Measurements from ENCODE around the gene MMD2. TPM values are rescaled to one million over a fixed set of nuclear protein-coding genes. Genes with fewer than 3 reads are reported as not detected.

The MMD2 gene
- total and polyA plus RNA-seq, 2 of the 8 experiments (the other 6 are each of a cell fraction or from before 2014, with no cell fraction given) = 0.14 TPM; not detected in 1

DNA sequence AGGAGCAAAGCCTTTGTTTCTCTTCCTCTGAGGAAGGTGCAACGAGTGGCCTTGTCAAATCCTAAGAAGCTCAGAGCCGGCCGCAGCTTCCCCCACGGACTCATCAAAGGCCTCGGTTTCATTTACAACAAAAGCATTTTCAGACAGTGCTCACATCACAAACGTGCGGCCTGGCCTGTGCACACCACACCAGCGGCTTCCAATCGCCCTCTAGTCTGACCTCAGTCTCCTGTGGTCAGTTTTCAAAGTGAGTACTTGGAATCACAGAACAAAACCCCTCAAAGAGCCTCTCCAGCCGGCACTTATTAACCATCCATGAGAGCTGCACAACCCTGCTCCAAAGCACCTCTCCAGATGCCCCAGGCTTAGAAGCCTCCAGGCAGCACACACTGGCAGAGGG lies 78.8 kb downstream of the MMD2 start (continued):
- TF ChIP-seq, protein P1, sequence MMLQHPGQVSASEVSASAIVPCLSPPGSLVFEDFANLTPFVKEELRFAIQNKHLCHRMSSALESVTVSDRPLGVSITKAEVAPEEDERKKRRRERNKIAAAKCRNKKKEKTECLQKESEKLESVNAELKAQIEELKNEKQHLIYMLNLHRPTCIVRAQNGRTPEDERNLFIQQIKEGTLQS (IDR thresholded peaks at IDR 0.05; ENCODE audit: insufficient read depth, low read depth, low read length) = no peak
- no peak for TF ChIP-seq POLR2A (IDR thresholded peaks at IDR 0.05; ENCODE audit: control extremely low read depth in 1 of 2, low read depth in 2 of 2, low read length in 2 of 2)
- no peak for TF ChIP-seq CBX8 (IDR thresholded peaks at IDR 0.05; ENCODE audit: borderline replicate concordance, low read depth, low read length)
- no peak for TF ChIP-seq ASH2L (IDR thresholded peaks at IDR 0.05; ENCODE audit: low read length)
- no peak for TF ChIP-seq PHF8 (conservative IDR thresholded peaks at IDR 0.05; ENCODE audit: low read depth, low read length)

Data from H1 (cell line).